DOHH2 (cell line): ENCODE measurements around the gene PRRC2C.

Source experiments
- H3F3A ChIP-seq: fragments of 200-600 bp; sonication (generic), shearing (Covaris generic); 2 replicates; pipeline ENCODE4 v1.6.0; 2016; ENCODE audit warnings: antibody characterized with exemption, mild to moderate bottlenecking; ENCODE audit not compliant: control insufficient read depth, insufficient read depth
- H3K27ac ChIP-seq: fragments of 200-600 bp; sonication (generic); 2 replicates; pipeline ENCODE4 v1.5.1; 2014; ENCODE audit warnings: low read depth, mild to moderate bottlenecking, low read length, moderate library complexity
- H3K27me3 ChIP-seq: fragments of 200-600 bp; sonication (generic); 2 replicates; pipeline ENCODE4 v1.6.1; 2014; ENCODE audit warnings: mild to moderate bottlenecking, low read length, mixed read lengths; ENCODE audit not compliant: control insufficient read depth
- H3K36me3 ChIP-seq: fragments of 200-600 bp; sonication (generic); 2 replicates; pipeline ENCODE4 v1.6.1; 2014; ENCODE audit warnings: mild to moderate bottlenecking, low read length, moderate library complexity, mixed read lengths; ENCODE audit not compliant: control insufficient read depth
- H3K4me1 ChIP-seq: fragments of 200-600 bp; sonication (generic); 2 replicates; pipeline ENCODE4 v1.6.1; 2014; ENCODE audit warnings: mild to moderate bottlenecking, low read length, mixed read lengths; ENCODE audit not compliant: control insufficient read depth
- H3K4me2 ChIP-seq: fragments of 200-600 bp; sonication (generic); 2 replicates; pipeline ENCODE4 v1.6.0; 2014; ENCODE audit warnings: mild to moderate bottlenecking, low read length, moderate library complexity
- H3K4me3 ChIP-seq: fragments of 200-600 bp; sonication (generic); 2 replicates; pipeline ENCODE4 v1.5.1; 2014; ENCODE audit warnings: mild to moderate bottlenecking, low read length, mixed read lengths
- H3K79me2 ChIP-seq: fragments of 200-600 bp; sonication (generic); 2 replicates; pipeline ENCODE4 v1.6.1; 2014; ENCODE audit warnings: mild to moderate bottlenecking, low read length, mixed read lengths; ENCODE audit not compliant: control insufficient read depth
- H3K9me2 ChIP-seq: fragments of 200-600 bp; sonication (generic); replicated peaks from 2 replicates; pipeline ENCODE4 v1.6.1; 2014; ENCODE audit warnings: mild to moderate bottlenecking, low read length, mixed read lengths; ENCODE audit not compliant: control insufficient read depth
- H3K9me3 ChIP-seq: fragments of 200-600 bp; sonication (generic); 2 replicates; pipeline ENCODE4 v1.6.1; 2014; ENCODE audit warnings: antibody characterized with exemption, low read length, mixed read lengths; ENCODE audit not compliant: control insufficient read depth, insufficient read depth
- H4K20me1 ChIP-seq: fragments of 200-600 bp; sonication (generic); 2 replicates; pipeline ENCODE4 v1.6.0; 2014; ENCODE audit warnings: low read depth, mild to moderate bottlenecking, antibody characterized with exemption, low read length, moderate library complexity; ENCODE audit not compliant: control insufficient read depth, insufficient read depth
- EZH2phosphoT487 ChIP-seq: fragments of 200-600 bp; sonication (generic); IDR thresholded peaks from 2 replicates; pipeline ENCODE4 v1.6.1; 2017; ENCODE audit warnings: borderline replicate concordance, mild to moderate bottlenecking, antibody characterized with exemption, low read length, moderate library complexity, mixed read lengths
- TF ChIP-seq, protein P1 (sequence below): fragments of 200-600 bp; sonication (generic); IDR thresholded peaks from one replicate; pipeline ENCODE4 v1.5.1; 2014; ENCODE audit warnings: antibody characterized with exemption, mild to moderate bottlenecking, low read depth, low read length; ENCODE audit not compliant: poor library complexity, severe bottlenecking

Gene PRRC2C

GRCh38 chr1:171515299-171515698, 30.0 kb downstream of the PRRC2C start:
- H3F3A ChIP-seq, result no peaks in the 10 kb centered on the region
- H3K4me3 ChIP-seq, result no peak overlapping the region
- H3K4me1 ChIP-seq, result no peaks in the 10 kb centered on the region
- H4K20me1 ChIP-seq, result peaks cover 17% of the 10 kb centered on the region; the same call in 1 of the 2 replicates
- H3K27me3 ChIP-seq, result no peaks in the 10 kb centered on the region
- no peak overlapping the region for H3K4me2 ChIP-seq
- no peak for TF ChIP-seq EZH2phosphoT487
- TF ChIP-seq, protein P1, sequence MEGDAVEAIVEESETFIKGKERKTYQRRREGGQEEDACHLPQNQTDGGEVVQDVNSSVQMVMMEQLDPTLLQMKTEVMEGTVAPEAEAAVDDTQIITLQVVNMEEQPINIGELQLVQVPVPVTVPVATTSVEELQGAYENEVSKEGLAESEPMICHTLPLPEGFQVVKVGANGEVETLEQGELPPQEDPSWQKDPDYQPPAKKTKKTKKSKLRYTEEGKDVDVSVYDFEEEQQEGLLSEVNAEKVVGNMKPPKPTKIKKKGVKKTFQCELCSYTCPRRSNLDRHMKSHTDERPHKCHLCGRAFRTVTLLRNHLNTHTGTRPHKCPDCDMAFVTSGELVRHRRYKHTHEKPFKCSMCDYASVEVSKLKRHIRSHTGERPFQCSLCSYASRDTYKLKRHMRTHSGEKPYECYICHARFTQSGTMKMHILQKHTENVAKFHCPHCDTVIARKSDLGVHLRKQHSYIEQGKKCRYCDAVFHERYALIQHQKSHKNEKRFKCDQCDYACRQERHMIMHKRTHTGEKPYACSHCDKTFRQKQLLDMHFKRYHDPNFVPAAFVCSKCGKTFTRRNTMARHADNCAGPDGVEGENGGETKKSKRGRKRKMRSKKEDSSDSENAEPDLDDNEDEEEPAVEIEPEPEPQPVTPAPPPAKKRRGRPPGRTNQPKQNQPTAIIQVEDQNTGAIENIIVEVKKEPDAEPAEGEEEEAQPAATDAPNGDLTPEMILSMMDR, result no peak
- H3K27ac ChIP-seq, result no peak overlapping the region
- peaks cover 91% of the 10 kb centered on the region for H3K36me3 ChIP-seq
- no peaks in the 10 kb centered on the region for H3K9me2 ChIP-seq
- H3K9me3 ChIP-seq, result no peaks in the 10 kb centered on the region
- peaks cover 67% of the 10 kb centered on the region for H3K79me2 ChIP-seq

GRCh38 chr1:171515741-171516140, 30.4 kb downstream of the PRRC2C start:
- Histone ChIP-seq H3F3A (no peaks in the 10 kb centered on the region), H3K79me2 (peaks cover 63% of the 10 kb centered on the region), H3K4me3 (no peak overlapping the region), H3K27me3 (no peaks in the 10 kb centered on the region), H3K27ac (no peak overlapping the region), H3K9me3 (no peaks in the 10 kb centered on the region), H3K36me3 (peaks cover 94% of the 10 kb centered on the region), H3K4me1 (no peaks in the 10 kb centered on the region), H3K9me2 (no peaks in the 10 kb centered on the region), H4K20me1 (peaks cover 12% of the 10 kb centered on the region; the same call in 1 of the 2 replicates), H3K4me2 (no peak overlapping the region)
- TF ChIP-seq EZH2phosphoT487, result no peak
- TF ChIP-seq, protein P1, result no peak

DNA sequence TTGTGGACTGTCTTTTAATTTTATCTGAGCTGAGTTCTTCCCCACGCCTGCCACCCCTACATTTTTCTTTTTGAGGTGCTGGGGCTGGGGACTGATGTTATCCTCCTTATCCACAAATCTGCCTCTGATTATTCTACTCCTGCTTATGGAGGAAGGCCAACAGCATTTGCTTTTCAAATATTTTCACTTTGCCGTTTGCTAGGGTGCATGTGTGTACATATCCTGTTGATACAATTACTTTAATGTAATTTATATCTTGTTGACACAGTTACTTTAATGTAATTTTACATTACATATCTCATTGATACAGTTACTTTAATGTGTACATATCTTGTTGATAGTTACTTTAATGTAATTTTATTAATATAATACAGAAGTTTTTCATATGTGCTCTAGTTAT, 36.2 kb downstream of the PRRC2C start:
- H3K36me3 ChIP-seq, result peaks cover 89% of the 10 kb centered on the region
- no peak for TF ChIP-seq EZH2phosphoT487
- H3K4me1 ChIP-seq, result no peaks in the 10 kb centered on the region
- H4K20me1 ChIP-seq, result no peaks in the 10 kb centered on the region
- H3K27me3 ChIP-seq, result no peaks in the 10 kb centered on the region
- no peaks in the 10 kb centered on the region for H3K9me3 ChIP-seq
- H3K9me2 ChIP-seq, result no peaks in the 10 kb centered on the region
- no peak overlapping the region for H3K4me2 ChIP-seq
- peaks cover 3% of the 10 kb centered on the region; the same call in 1 of the 2 replicates for H3F3A ChIP-seq
- H3K4me3 ChIP-seq, result no peak overlapping the region
- no peak overlapping the region for H3K27ac ChIP-seq
- peaks cover 13% of the 10 kb centered on the region for H3K79me2 ChIP-seq

- Histone ChIP-seq H3K9me2 (no peaks in the 10 kb centered on the region), H3K79me2 (no peaks in the 10 kb centered on the region; the same call in none of the 2 replicates), H3K4me2 (no peak overlapping the region), H3K27ac (no peak overlapping the region), H3K36me3 (peaks cover 80% of the 10 kb centered on the region), H3K4me3 (no peak overlapping the region), H3K27me3 (no peaks in the 10 kb centered on the region), H3F3A (no peaks in the 10 kb centered on the region), H4K20me1 (peaks cover 4% of the 10 kb centered on the region; the same call in 1 of the 2 replicates), H3K9me3 (no peaks in the 10 kb centered on the region), H3K4me1 (no peaks in the 10 kb centered on the region)
- no peak for TF ChIP-seq EZH2phosphoT487
- TF ChIP-seq, protein P1, result no peak
Measured at GRCh38 chr1:171530676-171531075, 45.3 kb downstream of the PRRC2C start.
